ENCODE data around the gene SHCBP1L.

DNA sequence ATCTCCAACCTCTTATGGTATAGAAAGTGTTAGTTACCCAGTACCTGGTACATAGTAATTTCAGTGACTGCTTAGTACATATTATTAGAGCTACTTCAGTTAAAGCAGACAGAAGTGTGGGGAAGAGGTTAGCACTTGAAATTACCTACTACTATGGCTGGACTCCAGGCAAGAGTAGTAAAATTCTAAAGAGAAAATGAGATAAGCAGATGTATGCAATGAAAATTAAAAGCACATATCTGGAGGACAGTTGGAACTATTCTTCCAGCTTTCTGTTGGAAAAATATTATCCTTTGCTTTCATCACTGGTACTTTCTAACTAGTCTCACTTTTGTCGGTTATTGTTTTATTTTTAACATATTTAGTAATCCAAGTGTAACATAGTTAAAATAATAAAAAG, 90.1 kb downstream of the SHCBP1L start:
- no peak for TF ChIP-seq GATA3 (IDR thresholded peaks at IDR 0.05; ENCODE audit: low read depth, low read length)
- no peak for TF ChIP-seq GATA2 (IDR thresholded peaks at IDR 0.05; ENCODE audit: low read depth, low read length)
